Measurements from ENCODE around the gene NFILZ.

GRCh38 chr19:8641221-8641907 is 10.9 kb downstream of the NFILZ start:
- TF ChIP-seq SUZ12 (IDR thresholded peaks at IDR 0.05; ENCODE audit: extremely low read depth, insufficient read depth, insufficient read length), result no peak
- TF ChIP-seq ZNF274 (IDR thresholded peaks at IDR 0.05; ENCODE audit: low read depth, low read length), result no peak
- TF ChIP-seq YY1 (IDR thresholded peaks at IDR 0.05; ENCODE audit: insufficient read depth, insufficient read length), result no peak

Measured in NT2/D1 (cell line).